ENCODE data around the gene NFKB1. TPM values are rescaled to one million over a fixed set of nuclear protein-coding genes. Genes with fewer than 3 reads are reported as not detected.

The NFKB1 gene
- total and polyA plus RNA-seq, 2 donors (not counting 1 experiment from before 2014, with no cell fraction given), result 20.9 to 32.5 TPM

GRCh38 chr4:102560571-102561341 is 59.6 kb downstream of the NFKB1 start:
- H3K36me3 ChIP-seq (ENCODE audit: control insufficient read depth, insufficient read depth, low read length), result no peaks in the 10 kb centered on the region
- peak overlapping the region in 1 of 4 experiments; percentile 5 for H3K4me3 ChIP-seq (replicated peaks in 1 of 4; ENCODE audit: control extremely low read depth in 1 of 4, insufficient read depth in 1 of 4, low read depth in 3 of 4, low read length in 4 of 4)
- no peak overlapping the region for H3K4me2 ChIP-seq (ENCODE audit: extremely low read depth, insufficient read depth, low read length)
- no peak overlapping the region for H2AFZ ChIP-seq (ENCODE audit: low read length)
- H3K79me2 ChIP-seq (ENCODE audit: control insufficient read depth, insufficient read depth, low read length), result no peaks in the 10 kb centered on the region
- no peak overlapping the region for H3K9ac ChIP-seq (ENCODE audit: insufficient read depth, low read length)
- H4K20me1 ChIP-seq (ENCODE audit: control insufficient read depth, extremely low read depth, insufficient read depth, low read length), result no peaks in the 10 kb centered on the region
- no peak overlapping the region for H3K27ac ChIP-seq (ENCODE audit: insufficient read depth, low read length)
- peaks cover 3% of the 10 kb centered on the region for H3K4me1 ChIP-seq (ENCODE audit: control insufficient read depth, extremely low read depth, insufficient read depth, low read length)
- DNase-seq (ENCODE audit: low read depth in 2 of 2), result no peak
- H3K9me3 ChIP-seq (ENCODE audit: control insufficient read depth, insufficient read depth, low read depth, low read length), result no peaks in the 10 kb centered on the region
- H3K27me3 ChIP-seq (ENCODE audit: control insufficient read depth, insufficient read depth, low read length), result no peaks in the 10 kb centered on the region
- TF ChIP-seq CTCF (conservative IDR thresholded peaks at IDR 0.05 in 1 of 2, IDR thresholded peaks at IDR 0.05 in 1 of 2; ENCODE audit: low read depth in 1 of 2, low read length in 2 of 2), result no peak

DNA sequence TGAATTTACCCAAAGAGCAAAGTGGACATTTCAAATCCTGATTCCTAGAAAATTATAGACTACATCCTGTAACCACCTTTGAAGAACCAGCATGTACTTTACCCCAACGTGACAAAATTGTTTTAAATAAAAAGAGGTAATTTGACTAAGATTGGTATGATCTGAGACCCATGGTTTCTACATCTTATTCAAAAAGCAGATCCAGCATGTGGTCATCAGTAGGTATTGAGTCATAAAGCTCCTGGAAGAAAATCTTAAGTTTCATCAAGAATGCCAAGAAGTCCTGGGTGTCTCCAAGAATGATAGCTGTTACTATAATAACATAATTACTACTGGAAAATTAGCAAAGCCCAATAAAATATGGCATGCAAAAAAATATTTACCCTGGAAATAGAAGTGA is 61.8 kb downstream of the NFKB1 start:
- TF ChIP-seq CTCF (conservative IDR thresholded peaks at IDR 0.05 in 1 of 2, IDR thresholded peaks at IDR 0.05 in 1 of 2; ENCODE audit: low read depth in 1 of 2, low read length in 2 of 2) (no peak), EZH2 (IDR thresholded peaks at IDR 0.05; ENCODE audit: low read length, missing control alignments) (no peak)
- H4K20me1 ChIP-seq (ENCODE audit: control insufficient read depth, extremely low read depth, insufficient read depth, low read length), result no peaks in the 10 kb centered on the region
- H2AFZ ChIP-seq (ENCODE audit: low read length), result no peak overlapping the region
- H3K4me2 ChIP-seq (ENCODE audit: extremely low read depth, insufficient read depth, low read length), result no peak overlapping the region
- DNase-seq (ENCODE audit: low read depth in 2 of 2), result peak in 1 of 2 donors; percentile 17
- H3K27ac ChIP-seq (ENCODE audit: insufficient read depth, low read length), result no peak overlapping the region
- H3K27me3 ChIP-seq (ENCODE audit: control insufficient read depth, insufficient read depth, low read length), result no peaks in the 10 kb centered on the region
- no peak overlapping the region for H3K4me3 ChIP-seq (replicated peaks in 1 of 4; ENCODE audit: control extremely low read depth in 1 of 4, insufficient read depth in 1 of 4, low read depth in 3 of 4, low read length in 4 of 4)
- no peak overlapping the region for H3K9ac ChIP-seq (ENCODE audit: insufficient read depth, low read length)
- peaks cover 3% of the 10 kb centered on the region for H3K4me1 ChIP-seq (ENCODE audit: control insufficient read depth, extremely low read depth, insufficient read depth, low read length)
- no peaks in the 10 kb centered on the region for H3K9me3 ChIP-seq (ENCODE audit: control insufficient read depth, insufficient read depth, low read depth, low read length)
- no peaks in the 10 kb centered on the region for H3K36me3 ChIP-seq (ENCODE audit: control insufficient read depth, insufficient read depth, low read length)
- H3K79me2 ChIP-seq (ENCODE audit: control insufficient read depth, insufficient read depth, low read length), result no peaks in the 10 kb centered on the region

- H2AFZ ChIP-seq (ENCODE audit: low read length), result no peak overlapping the region
- no peaks in the 10 kb centered on the region for H4K20me1 ChIP-seq (ENCODE audit: control insufficient read depth, extremely low read depth, insufficient read depth, low read length)
- no peak overlapping the region for H3K4me2 ChIP-seq (ENCODE audit: extremely low read depth, insufficient read depth, low read length)
- H3K79me2 ChIP-seq (ENCODE audit: control insufficient read depth, insufficient read depth, low read length), result no peaks in the 10 kb centered on the region
- peaks cover 3% of the 10 kb centered on the region for H3K4me1 ChIP-seq (ENCODE audit: control insufficient read depth, extremely low read depth, insufficient read depth, low read length)
- H3K27me3 ChIP-seq (ENCODE audit: control insufficient read depth, insufficient read depth, low read length), result no peaks in the 10 kb centered on the region
- no peak overlapping the region for H3K4me3 ChIP-seq (replicated peaks in 1 of 4; ENCODE audit: control extremely low read depth in 1 of 4, insufficient read depth in 1 of 4, low read depth in 3 of 4, low read length in 4 of 4)
- TF ChIP-seq CTCF (conservative IDR thresholded peaks at IDR 0.05 in 1 of 2, IDR thresholded peaks at IDR 0.05 in 1 of 2; ENCODE audit: low read depth in 1 of 2, low read length in 2 of 2) (no peak), EZH2 (IDR thresholded peaks at IDR 0.05; ENCODE audit: low read length, missing control alignments) (no peak)
- peak; percentile 32 to 82 for DNase-seq (ENCODE audit: low read depth in 2 of 2)
- H3K9me3 ChIP-seq (ENCODE audit: control insufficient read depth, insufficient read depth, low read depth, low read length), result no peaks in the 10 kb centered on the region
- no peak overlapping the region for H3K9ac ChIP-seq (ENCODE audit: insufficient read depth, low read length)
- no peak overlapping the region for H3K27ac ChIP-seq (ENCODE audit: insufficient read depth, low read length)
- H3K36me3 ChIP-seq (ENCODE audit: control insufficient read depth, insufficient read depth, low read length), result no peaks in the 10 kb centered on the region
These were observed 63.4 kb downstream of the NFKB1 start for GRCh38 chr4:102564399-102565059.
